ENCODE results near the gene AMFR. TPM values are rescaled to one million over a fixed set of nuclear protein-coding genes. Genes with fewer than 3 reads are reported as not detected.
A peak's percentile ranks its signal among the peaks of the same experiment; 100 is the strongest.

Gene AMFR
- total RNA-seq, 1 donor from 2014 or later: 65.2 TPM

DNA sequence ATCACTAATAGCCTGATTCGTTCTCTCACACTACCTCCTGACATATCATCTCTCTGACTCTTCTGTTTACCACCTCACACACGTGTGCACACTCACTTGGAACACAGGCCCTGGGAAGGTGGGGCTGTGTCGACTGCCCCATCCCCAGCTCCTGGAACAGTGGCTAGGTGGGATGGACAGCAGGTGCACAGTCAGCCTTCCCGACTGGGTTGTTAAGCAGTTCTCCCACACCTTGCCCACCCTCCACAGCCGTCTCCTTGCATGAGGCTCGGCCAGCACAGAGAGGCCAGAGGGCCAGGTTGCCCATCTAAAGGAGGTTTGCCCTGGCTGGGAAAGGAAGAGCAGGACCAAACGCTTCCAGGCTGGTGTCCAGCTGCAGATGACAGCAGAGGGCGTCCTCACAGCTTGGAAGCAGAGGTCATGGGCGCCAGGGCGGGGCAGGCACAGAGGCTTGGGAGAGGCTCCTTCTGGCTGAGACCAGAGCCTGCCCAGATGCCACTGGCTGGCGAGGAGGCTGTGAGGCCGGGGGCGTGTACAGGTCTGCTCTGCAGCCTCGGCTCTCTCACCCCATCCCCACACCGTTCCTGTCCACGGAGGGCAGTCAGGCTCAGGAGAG, 92.8 kb downstream of the AMFR start:
- TF ChIP-seq, protein P1, sequence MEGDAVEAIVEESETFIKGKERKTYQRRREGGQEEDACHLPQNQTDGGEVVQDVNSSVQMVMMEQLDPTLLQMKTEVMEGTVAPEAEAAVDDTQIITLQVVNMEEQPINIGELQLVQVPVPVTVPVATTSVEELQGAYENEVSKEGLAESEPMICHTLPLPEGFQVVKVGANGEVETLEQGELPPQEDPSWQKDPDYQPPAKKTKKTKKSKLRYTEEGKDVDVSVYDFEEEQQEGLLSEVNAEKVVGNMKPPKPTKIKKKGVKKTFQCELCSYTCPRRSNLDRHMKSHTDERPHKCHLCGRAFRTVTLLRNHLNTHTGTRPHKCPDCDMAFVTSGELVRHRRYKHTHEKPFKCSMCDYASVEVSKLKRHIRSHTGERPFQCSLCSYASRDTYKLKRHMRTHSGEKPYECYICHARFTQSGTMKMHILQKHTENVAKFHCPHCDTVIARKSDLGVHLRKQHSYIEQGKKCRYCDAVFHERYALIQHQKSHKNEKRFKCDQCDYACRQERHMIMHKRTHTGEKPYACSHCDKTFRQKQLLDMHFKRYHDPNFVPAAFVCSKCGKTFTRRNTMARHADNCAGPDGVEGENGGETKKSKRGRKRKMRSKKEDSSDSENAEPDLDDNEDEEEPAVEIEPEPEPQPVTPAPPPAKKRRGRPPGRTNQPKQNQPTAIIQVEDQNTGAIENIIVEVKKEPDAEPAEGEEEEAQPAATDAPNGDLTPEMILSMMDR (IDR thresholded peaks at IDR 0.05; ENCODE audit: borderline replicate concordance): peak; percentile 48
- no peaks in the 10 kb centered on the region for H3K36me3 ChIP-seq
- no peak overlapping the region for H3K27ac ChIP-seq (replicated peaks)
- H3K4me1 ChIP-seq: peaks cover 24% of the 10 kb centered on the region
- H3K4me3 ChIP-seq: no peak overlapping the region
- intact Hi-C loops (cut with micrococcal nuclease): no loop called here
- H3K9me3 ChIP-seq (replicated peaks): no peaks in the 10 kb centered on the region
- peak; percentile 60 for DNase-seq
- no peaks in the 10 kb centered on the region for H3K27me3 ChIP-seq (ENCODE audit: low read depth)

DNA sequence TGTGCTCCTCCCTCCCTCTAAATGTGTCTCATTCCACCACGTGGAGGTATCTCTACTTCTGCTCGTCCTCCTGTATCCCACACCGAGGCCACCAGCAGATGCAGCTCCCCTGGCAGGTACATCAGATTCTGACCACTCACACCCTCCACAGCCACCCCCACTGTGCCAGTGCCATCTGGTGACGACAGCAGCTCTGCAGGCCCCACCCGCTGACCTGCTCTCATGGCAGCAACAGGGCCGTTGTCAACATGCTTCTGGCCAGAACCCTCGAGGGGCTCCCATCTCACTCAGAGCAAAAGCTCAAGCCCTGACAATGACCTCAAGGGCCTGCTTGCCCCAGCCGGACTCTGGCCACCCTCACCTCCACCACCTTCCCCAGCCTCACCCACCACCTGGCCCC, 93.4 kb downstream of the AMFR start:
- DNase-seq: no peak
- Histone ChIP-seq H3K9me3 (replicated peaks) (no peaks in the 10 kb centered on the region), H3K4me3 (no peak overlapping the region), H3K27ac (replicated peaks) (no peak overlapping the region), H3K4me1 (peaks cover 22% of the 10 kb centered on the region), H3K27me3 (ENCODE audit: low read depth) (no peaks in the 10 kb centered on the region), H3K36me3 (no peaks in the 10 kb centered on the region)
- TF ChIP-seq, protein P1 (IDR thresholded peaks at IDR 0.05; ENCODE audit: borderline replicate concordance): no peak
- intact Hi-C loops (cut with micrococcal nuclease): no loop called here

DNA sequence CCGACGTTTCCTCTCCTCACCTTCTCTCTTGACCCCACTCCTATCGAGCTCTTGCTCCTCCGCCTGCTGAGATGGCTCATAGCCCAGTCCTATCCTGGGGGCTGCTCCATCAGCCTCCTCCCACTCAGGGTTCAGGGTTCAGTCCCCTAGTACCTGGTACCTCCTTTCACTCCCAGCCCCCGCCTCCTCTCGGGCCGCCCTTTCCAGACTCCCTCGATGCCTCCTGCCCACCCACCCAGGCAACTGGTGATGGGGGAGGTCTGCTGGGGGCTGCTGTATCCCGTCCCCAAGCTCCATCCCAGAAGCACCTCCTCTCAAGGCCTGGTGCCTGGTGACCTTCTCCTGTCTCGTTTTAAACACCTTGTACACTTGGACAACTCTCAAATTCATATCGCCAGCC, 93.9 kb downstream of the AMFR start:
- Histone ChIP-seq H3K4me1 (peaks cover 17% of the 10 kb centered on the region), H3K27ac (replicated peaks) (no peak overlapping the region), H3K27me3 (ENCODE audit: low read depth) (no peaks in the 10 kb centered on the region), H3K36me3 (no peaks in the 10 kb centered on the region), H3K9me3 (replicated peaks) (no peaks in the 10 kb centered on the region), H3K4me3 (no peak overlapping the region)
- intact Hi-C loops (cut with micrococcal nuclease): no loop called here
- TF ChIP-seq, protein P1 (IDR thresholded peaks at IDR 0.05; ENCODE audit: borderline replicate concordance): no peak
- no peak for DNase-seq

DNA sequence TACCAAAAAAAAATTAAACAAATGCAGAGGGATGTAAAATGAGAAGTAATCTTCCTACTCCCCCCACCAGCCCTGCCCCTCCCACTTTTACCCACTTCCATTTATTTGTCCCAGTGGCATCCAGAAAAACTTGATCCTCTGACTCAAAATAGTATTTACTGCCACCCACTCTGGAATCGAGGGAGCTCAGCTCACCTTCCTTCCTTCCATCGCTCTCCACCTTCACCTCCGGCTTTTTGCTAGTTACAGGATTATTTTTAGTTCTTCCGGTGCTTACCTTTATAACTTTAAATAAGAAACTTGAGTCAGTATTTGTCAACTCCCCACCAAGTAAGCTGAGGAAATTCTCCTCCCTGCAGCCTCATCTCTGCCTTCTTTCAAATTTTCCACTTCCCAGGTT, 94.9 kb downstream of the AMFR start:
- H3K4me1 ChIP-seq: peaks cover 8% of the 10 kb centered on the region
- TF ChIP-seq, protein P1 (IDR thresholded peaks at IDR 0.05; ENCODE audit: borderline replicate concordance): no peak
- H3K27me3 ChIP-seq (ENCODE audit: low read depth): no peaks in the 10 kb centered on the region
- intact Hi-C loops (cut with micrococcal nuclease): no loop called here
- no peak overlapping the region for H3K4me3 ChIP-seq
- H3K27ac ChIP-seq (replicated peaks): no peak overlapping the region
- H3K36me3 ChIP-seq: no peaks in the 10 kb centered on the region
- no peaks in the 10 kb centered on the region for H3K9me3 ChIP-seq (replicated peaks)
- no peak for DNase-seq

DNA sequence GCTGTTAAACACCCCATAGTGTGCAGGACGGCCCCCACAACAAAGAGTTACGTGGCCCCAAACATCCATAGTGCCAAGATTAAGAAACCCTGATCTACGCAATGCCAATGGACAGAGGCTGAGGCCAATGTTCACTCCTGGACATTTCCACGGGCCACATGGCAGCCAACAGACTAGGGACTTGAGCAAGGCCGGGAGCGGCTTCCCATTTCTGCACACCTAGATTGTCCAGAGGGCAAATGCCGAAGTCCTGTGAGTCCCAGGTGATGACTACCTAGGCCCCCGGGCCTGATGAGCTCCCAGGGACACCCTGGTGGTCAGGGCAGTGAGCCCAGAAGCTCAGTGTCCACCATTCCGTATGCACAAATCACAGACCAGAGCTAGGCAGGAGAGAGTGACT, 95.5 kb downstream of the AMFR start:
- DNase-seq: no peak
- no peaks in the 10 kb centered on the region for H3K27me3 ChIP-seq (ENCODE audit: low read depth)

More for the DNA sequence above, 95.5 kb downstream of the AMFR start:
- no peaks in the 10 kb centered on the region for H3K36me3 ChIP-seq
- peaks cover 7% of the 10 kb centered on the region for H3K4me1 ChIP-seq
- H3K27ac ChIP-seq (replicated peaks): no peak overlapping the region
- no peak overlapping the region for H3K4me3 ChIP-seq
- TF ChIP-seq, protein P1 (IDR thresholded peaks at IDR 0.05; ENCODE audit: borderline replicate concordance): no peak
- H3K9me3 ChIP-seq (replicated peaks): no peaks in the 10 kb centered on the region
- intact Hi-C loops (cut with micrococcal nuclease): no loop called here
